IMR-90 (cell line): Measurements from ENCODE around the gene INPP4A. TPM values are rescaled to one million over a fixed set of nuclear protein-coding genes. Genes with fewer than 3 reads are reported as not detected.

Source experiments
- ATAC-seq: fragments of 200-7000 bp; cut with Tn5 transposase; 2 replicates; pipeline ENCODE4 v1.9.1; 2020; ENCODE audit warnings: low read depth, mild to moderate bottlenecking, moderate library complexity
- BruUV-seq: library from RNA; stranded (reverse); fragments of 400-500 nt; replicated peaks from 2 replicates; lab custom pipeline; 2021; lab: Mats Ljungman, UMichigan
- CTCF ChIA-PET: fragments of 300-600 bp; formaldehyde crosslinking; extraction: SDS; loops from one replicate; lab custom pipeline; 2021; ENCODE audit warnings: antibody characterized with exemption; lab: Yijun Ruan, JAX
- POLR2A ChIA-PET: fragments of 300-600 bp; sonication (Branson Sonifier 250); formaldehyde crosslinking; loops from one replicate; lab custom pipeline; 2022; ENCODE audit warnings: antibody characterized with exemption; ENCODE audit not compliant: unreplicated experiment; lab: Charles Lee
- DNase-seq: peaks from one replicate; pipeline ENCODE4 v3.0.0; 2013
- H2AFZ ChIP-seq: replicated peaks from 2 replicates; pipeline ENCODE3; 2013; ENCODE audit warnings: low read length, mild to moderate bottlenecking; ENCODE audit not compliant: poor library complexity
- H2AK5ac ChIP-seq: 2 replicates; pipeline ENCODE4 v1.6.1; 2013; ENCODE audit warnings: low read depth, low read length, inconsistent platforms
- H2AK9ac ChIP-seq: replicated peaks from 2 replicates; pipeline ENCODE3; 2013; ENCODE audit warnings: mild to moderate bottlenecking, low read depth, low read length, moderate library complexity; ENCODE audit not compliant: poor library complexity
- H2BK120ac ChIP-seq: 2 replicates; pipeline ENCODE4 v1.6.1; 2013; ENCODE audit warnings: low read depth, low read length, inconsistent platforms
- H2BK15ac ChIP-seq: 3 replicates; pipeline ENCODE4 v1.6.1; 2013; ENCODE audit warnings: low read depth, low read length, inconsistent platforms
- H2BK20ac ChIP-seq: 2 replicates; pipeline ENCODE4 v1.6.1; 2013; ENCODE audit warnings: low read depth, mild to moderate bottlenecking, inconsistent platforms, low read length, moderate library complexity
- H2BK5ac ChIP-seq: 2 replicates; pipeline ENCODE4 v1.6.1; 2013; ENCODE audit warnings: mild to moderate bottlenecking, low read depth, low read length, inconsistent platforms; ENCODE audit not compliant: poor library complexity, severe bottlenecking
- H3K14ac ChIP-seq: replicated peaks from 2 replicates; pipeline ENCODE4 v1.6.1; 2013; ENCODE audit warnings: low read depth, low read length, inconsistent platforms
- H3K18ac ChIP-seq: 2 replicates; pipeline ENCODE4 v1.6.1; 2013; ENCODE audit warnings: low read depth, low read length, control low read depth
- H3K23ac ChIP-seq: 2 replicates; pipeline ENCODE4 v1.6.1; 2013; ENCODE audit warnings: low read depth, low read length, inconsistent platforms
- H3K27ac ChIP-seq: 2 replicates; pipeline ENCODE4 v1.5.1; 2013; ENCODE audit warnings: mild to moderate bottlenecking, control low read depth, low read length; ENCODE audit not compliant: insufficient read depth
- H3K27me3 ChIP-seq: 2 replicates; pipeline ENCODE4 v1.6.1; 2013; ENCODE audit warnings: low read length; ENCODE audit not compliant: control insufficient read depth, insufficient read depth
- H3K36me3 ChIP-seq: 2 replicates; pipeline ENCODE4 v1.6.1; 2013; ENCODE audit warnings: low read length, mixed read lengths; ENCODE audit not compliant: control insufficient read depth, insufficient read depth
- H3K4ac ChIP-seq: 2 replicates; pipeline ENCODE4 v1.6.1; 2013; ENCODE audit warnings: low read depth, low read length, inconsistent platforms
- H3K4me1 ChIP-seq: 2 replicates; pipeline ENCODE4 v1.6.1; 2013; ENCODE audit warnings: low read length, mixed read lengths; ENCODE audit not compliant: control insufficient read depth, insufficient read depth
- H3K4me2 ChIP-seq: 2 replicates; pipeline ENCODE4 v1.6.1; 2013; ENCODE audit warnings: low read depth, mild to moderate bottlenecking, control low read depth, low read length, moderate library complexity
- H3K4me3 ChIP-seq: 2 replicates; pipeline ENCODE4 v1.5.1; 2013; ENCODE audit warnings: low read depth, mild to moderate bottlenecking, control low read depth, low read length, moderate library complexity; ENCODE audit not compliant: insufficient read depth
- H3K56ac ChIP-seq: 2 replicates; pipeline ENCODE4 v1.6.1; 2013; ENCODE audit warnings: low read length, inconsistent platforms; ENCODE audit not compliant: insufficient read depth; ENCODE audit errors: extremely low read depth
- H3K79me1 ChIP-seq, 2 experiments: 2 replicates each; pipeline ENCODE4 v1.6.1; 2013; ENCODE audit warnings: low read length in 2 of 2, inconsistent platforms in 1 of 2, low read depth in 1 of 2
- H3K9ac ChIP-seq: 2 replicates; pipeline ENCODE4 v1.6.1; 2013; ENCODE audit warnings: low read depth, low read length, control low read depth
- H3K9me1 ChIP-seq: 2 replicates; pipeline ENCODE4 v1.6.1; 2013; ENCODE audit warnings: low read length, inconsistent platforms; ENCODE audit not compliant: insufficient read depth
- H3K9me3 ChIP-seq: 2 replicates; pipeline ENCODE4 v1.6.1; 2013; ENCODE audit warnings: low read length; ENCODE audit not compliant: control insufficient read depth, insufficient read depth
- H4K20me1 ChIP-seq: 2 replicates; pipeline ENCODE4 v1.6.1; 2013; ENCODE audit warnings: low read length, inconsistent platforms; ENCODE audit not compliant: insufficient read depth
- H4K5ac ChIP-seq: 2 replicates; pipeline ENCODE4 v1.6.1; 2013; ENCODE audit warnings: mild to moderate bottlenecking, low read depth, low read length, control low read depth
- H4K8ac ChIP-seq, 2 experiments: 2 replicates each; pipeline ENCODE4 v1.6.1; 2013; ENCODE audit warnings: low read depth in 2 of 2, low read length in 2 of 2, control low read depth in 1 of 2, inconsistent platforms in 1 of 2
- H4K91ac ChIP-seq: 2 replicates; pipeline ENCODE4 v1.6.1; 2013; ENCODE audit warnings: low read depth, low read length, inconsistent platforms; ENCODE audit not compliant: insufficient read depth
- NFE2L2 ChIP-seq: fragments of 150-350 bp; IDR thresholded peaks from 2 replicates; pipeline ENCODE4 v1.6.1; 2016; ENCODE audit warnings: low read depth, mild to moderate bottlenecking, low read length
- WGBS, 2 experiments: methylation state at CpG; one replicate each; pipeline versions ENCODE4 v1.1.5 to v1.1.7; 2013; ENCODE audit warnings: missing lambda C conversion rate in 2 of 2; ENCODE audit not compliant: insufficient read length in 1 of 2; ENCODE audit errors: extremely low coverage in 2 of 2; 5-methylcytosine and 5-hydroxymethylcytosine counted together
- dilution Hi-C: fragments of 300-500 bp; cut with HindIII; formaldehyde crosslinking; loops from one replicate; pipeline ENCODE4 v1.14.3; 2018; ENCODE audit warnings: low sequenced_read_pairs; ENCODE audit not compliant: unreplicated experiment
- in situ Hi-C: fragments of 300-500 bp; cut with MboI; formaldehyde crosslinking; loops from 3 replicates; pipeline ENCODE4 v1.14.3; 2019; ENCODE audit warnings: low sequenced_read_pairs, inconsistent platforms, mixed read lengths
- intact Hi-C: fragments of 100-400 bp; cut with micrococcal nuclease; formaldehyde crosslinking; loops from 2 replicates; pipeline ENCODE4 v1.10.0; 2022
- polyA plus RNA-seq, 3 experiments: library from polyadenylated mRNA; depleted of rRNA; stranded (reverse); fragments of >200 nt; gene quantifications; 2 replicates each; pipeline ENCODE4 v1.2.3, GENCODE V29; 2012; ENCODE audit warnings: low replicate concordance in 1 of 3
- total RNA-seq: library from RNA; depleted of rRNA; stranded (reverse); fragments of >200 nt; gene quantifications from 2 replicates; pipeline ENCODE4 v1.2.3, GENCODE V29; 2012

The INPP4A gene
- total and polyA plus RNA-seq, 2 of the 4 experiments (the other 2 are of a cell fraction) = 14.5 to 27.1 TPM

- Histone ChIP-seq H3K56ac (no peak overlapping the region), H2AFZ (peak overlapping the region; percentile 16), H2BK15ac (no peak overlapping the region), H2AK9ac (no peak overlapping the region), H3K4me3 (no peak overlapping the region), H2BK5ac (no peak overlapping the region), H3K27me3 (no peaks in the 10 kb centered on the region), H3K9me1 (peaks cover 23% of the 10 kb centered on the region), H3K18ac (no peak overlapping the region), H2AK5ac (no peak overlapping the region; the same call in 1 of the 2 replicates), H2BK20ac (no peak overlapping the region), H4K8ac (no peak overlapping the region), H3K36me3 (no peaks in the 10 kb centered on the region), H3K23ac (no peak overlapping the region), H3K14ac (peak overlapping the region; percentile 35; the same call in 1 of the 2 replicates), H3K9me3 (no peaks in the 10 kb centered on the region), H3K27ac (no peak overlapping the region), H3K4me1 (0 out of 2 replicates have a peak, but pooled peaks cover 4% of the 10 kb centered on the region), H4K20me1 (peaks cover 40% of the 10 kb centered on the region), H3K9ac (no peak overlapping the region), H4K91ac (no peak overlapping the region), H4K5ac (no peak overlapping the region), H3K4me2 (no peak overlapping the region), H3K79me1 (peaks cover 21 to 85% of the 10 kb centered on the region in 2 experiments), H2BK120ac (no peak overlapping the region), H3K4ac (peak overlapping the region; percentile 50; the same call in 1 of the 2 replicates)
- no CpG with 5 or more reads among the region's 11 CpGs for WGBS, 2 experiments
- no TSS peak for BruUV-seq
- dilution Hi-C loops = no loop called here
- ChIA-PET POLR2A (no interaction called here), CTCF (no interaction called here)
- in situ Hi-C loops = no loop called here
- DNase-seq = peak; percentile 42
- intact Hi-C loops = no loop called here
- peak; percentile 55 for ATAC-seq
- TF ChIP-seq NFE2L2 = no peak
Measured at GRCh38 chr2:98465456-98466226, 21.0 kb downstream of the INPP4A start.
